Breast epithelium (tissue), 3 donors: ENCODE data around the gene HCN1.

Experiments
- CTCF ChIP-seq, 3 donors: fragments of 450-650 bp; IDR thresholded peaks; one replicate each; pipeline ENCODE4 v1.5.1; 2016 to 2017; ENCODE audit warnings: antibody characterized with exemption in 3 of 3, mild to moderate bottlenecking in 3 of 3, moderate library complexity in 3 of 3
- POLR2AphosphoS5 ChIP-seq, 3 donors: sonication (generic); formaldehyde crosslinking; IDR thresholded peaks; one replicate each; pipeline ENCODE4 v1.6.1; 2017; ENCODE audit warnings: antibody characterized with exemption in 3 of 3

- TF ChIP-seq CTCF (IDR thresholded peaks at IDR 0.05) (no peak), POLR2AphosphoS5 (IDR thresholded peaks at IDR 0.05) (no peak)
Observed at GRCh38 chr5:45295231-45295630, 400.9 kb downstream of the HCN1 start.
